ENCODE measurements around the gene FAM98B. TPM values are rescaled to one million over a fixed set of nuclear protein-coding genes. Genes with fewer than 3 reads are reported as not detected.

Gene FAM98B
- total RNA-seq, 2 experiments from 2014 or later, result 8.5 to 29.1 TPM

GRCh38 chr15:38514601-38515000, 60.7 kb downstream of the FAM98B start:
- TF ChIP-seq EZH2phosphoT487 (IDR thresholded peaks at IDR 0.05; ENCODE audit: borderline replicate concordance, low read depth, low read length) (no peak), CTCF (conservative IDR thresholded peaks at IDR 0.05; ENCODE audit: low read length) (no peak)
- ChIA-PET POLR2A (interaction anchor here (0.9 to 1.5 kb wide), 3 partner anchors 9 to 172 kb away, joined by 3 to 4 read pairs (median 3); no protein-coding TSS in a partner anchor), CTCF (ENCODE audit: unreplicated experiment) (no interaction called here)
- H3K79me2 ChIP-seq (ENCODE audit: insufficient read depth, low read depth, low read length), result no peaks in the 10 kb centered on the region
- H3K9me2 ChIP-seq (ENCODE audit: insufficient read depth, low read length), result no peaks in the 10 kb centered on the region
- H4K20me1 ChIP-seq (ENCODE audit: insufficient read depth, low read length), result no peaks in the 10 kb centered on the region
- peak; percentile 72 for DNase-seq (ENCODE audit: low spot score)
- peaks cover 15% of the 10 kb centered on the region for H3K4me1 ChIP-seq (ENCODE audit: insufficient read depth, low read length, poor library complexity, severe bottlenecking)
- H3K36me3 ChIP-seq (ENCODE audit: insufficient read depth, low read length), result no peaks in the 10 kb centered on the region; the same call in 1 of the 2 replicates
- H3K4me2 ChIP-seq (ENCODE audit: low read length), result peak overlapping the region; percentile 38; the same call in 1 of the 2 replicates
- no TSS peak for BruUV-seq (replicated peaks)
- H3K9me3 ChIP-seq (ENCODE audit: low read length), result no peaks in the 10 kb centered on the region
- intact Hi-C loops (cut with micrococcal nuclease; ENCODE audit: unreplicated experiment), result no loop called here
- H3K4me3 ChIP-seq (ENCODE audit: low read depth, low read length, poor library complexity, severe bottlenecking), result no peak overlapping the region
- no peak overlapping the region for H3K27ac ChIP-seq (ENCODE audit: low read depth, low read length, poor library complexity, severe bottlenecking)
- no peak overlapping the region for H2AFZ ChIP-seq (ENCODE audit: low read length)

GRCh38 chr15:38516626-38517025, 62.7 kb downstream of the FAM98B start:
- H3K9me3 ChIP-seq (ENCODE audit: low read length), result no peaks in the 10 kb centered on the region
- DNase-seq (ENCODE audit: low spot score), result no peak
- no peaks in the 10 kb centered on the region for H3K9me2 ChIP-seq (ENCODE audit: insufficient read depth, low read length)
- POLR2A ChIA-PET, result interaction anchor here (1.4 kb wide), 1 partner anchor 174 kb away, joined by 3 read pairs; no protein-coding TSS in a partner anchor
- no TSS peak for BruUV-seq (replicated peaks)
- TF ChIP-seq EZH2phosphoT487 (IDR thresholded peaks at IDR 0.05; ENCODE audit: borderline replicate concordance, low read depth, low read length) (no peak), CTCF (conservative IDR thresholded peaks at IDR 0.05; ENCODE audit: low read length) (no peak)
- H4K20me1 ChIP-seq (ENCODE audit: insufficient read depth, low read length), result no peaks in the 10 kb centered on the region
- intact Hi-C loops (cut with micrococcal nuclease; ENCODE audit: unreplicated experiment), result no loop called here
- H2AFZ ChIP-seq (ENCODE audit: low read length), result no peak overlapping the region
- H3K4me3 ChIP-seq (ENCODE audit: low read depth, low read length, poor library complexity, severe bottlenecking), result no peak overlapping the region
- peaks cover 15% of the 10 kb centered on the region for H3K4me1 ChIP-seq (ENCODE audit: insufficient read depth, low read length, poor library complexity, severe bottlenecking)
- no peaks in the 10 kb centered on the region; the same call in 1 of the 2 replicates for H3K36me3 ChIP-seq (ENCODE audit: insufficient read depth, low read length)
- no peak overlapping the region for H3K27ac ChIP-seq (ENCODE audit: low read depth, low read length, poor library complexity, severe bottlenecking)
- no peak overlapping the region for H3K4me2 ChIP-seq (ENCODE audit: low read length)
- no peaks in the 10 kb centered on the region for H3K79me2 ChIP-seq (ENCODE audit: insufficient read depth, low read depth, low read length)
- CTCF ChIA-PET (ENCODE audit: unreplicated experiment), result no interaction called here

GRCh38 chr15:38517312-38517975, 63.5 kb downstream of the FAM98B start:
- ChIA-PET POLR2A (interaction anchor here (0.6 to 1.4 kb wide), 3 partner anchors 12 to 173 kb away, joined by 3 read pairs; no protein-coding TSS in a partner anchor), CTCF (ENCODE audit: unreplicated experiment) (no interaction called here)
- H4K20me1 ChIP-seq (ENCODE audit: insufficient read depth, low read length), result no peaks in the 10 kb centered on the region
- no peak overlapping the region for H3K4me3 ChIP-seq (ENCODE audit: low read depth, low read length, poor library complexity, severe bottlenecking)
- TF ChIP-seq EZH2phosphoT487 (IDR thresholded peaks at IDR 0.05; ENCODE audit: borderline replicate concordance, low read depth, low read length), result no peak
- no peak for TF ChIP-seq CTCF (conservative IDR thresholded peaks at IDR 0.05; ENCODE audit: low read length)
- intact Hi-C loops (cut with micrococcal nuclease; ENCODE audit: unreplicated experiment), result no loop called here
- no peaks in the 10 kb centered on the region for H3K79me2 ChIP-seq (ENCODE audit: insufficient read depth, low read depth, low read length)
- H3K27ac ChIP-seq (ENCODE audit: low read depth, low read length, poor library complexity, severe bottlenecking), result no peak overlapping the region
- no peak overlapping the region for H3K4me2 ChIP-seq (ENCODE audit: low read length)
- H3K9me2 ChIP-seq (ENCODE audit: insufficient read depth, low read length), result no peaks in the 10 kb centered on the region
- no peaks in the 10 kb centered on the region; the same call in 1 of the 2 replicates for H3K36me3 ChIP-seq (ENCODE audit: insufficient read depth, low read length)
- H2AFZ ChIP-seq (ENCODE audit: low read length), result no peak overlapping the region
- BruUV-seq (replicated peaks), result no TSS peak
- no peak for DNase-seq (ENCODE audit: low spot score)
- no peaks in the 10 kb centered on the region for H3K9me3 ChIP-seq (ENCODE audit: low read length)
- peaks cover 15% of the 10 kb centered on the region for H3K4me1 ChIP-seq (ENCODE audit: insufficient read depth, low read length, poor library complexity, severe bottlenecking)

All from OCI-LY7 (cell line).